NCI-H1417 treated with DMSO at 0.1 percent for 48 hours (cell line): ENCODE data around the gene WDR6.

ENCODE experiments used
- DNase-seq: peaks from one replicate; lab custom pipeline; 2025; lab: John Stamatoyannopoulos, UW

The WDR6 gene

DNA sequence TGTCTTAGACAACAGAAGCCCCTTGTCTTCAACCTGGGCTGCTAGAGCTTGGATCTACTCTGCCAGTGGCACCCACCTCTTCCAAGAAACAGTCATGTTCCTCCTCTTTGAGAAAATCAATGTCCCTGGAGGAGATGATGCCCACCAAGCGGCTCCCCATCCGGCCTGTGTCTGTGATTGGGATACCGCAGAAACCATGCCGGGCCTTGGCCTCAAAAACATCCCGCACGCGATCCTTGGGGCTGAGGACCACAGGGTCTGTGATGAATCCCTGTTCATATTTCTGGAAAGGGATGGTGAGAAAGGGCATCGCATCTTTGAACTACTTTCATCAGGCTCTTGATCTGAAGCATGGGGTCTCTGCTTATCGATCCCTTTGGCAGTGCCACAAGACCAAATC is 20.4 kb downstream of the WDR6 start:
- no peak for DNase-seq

GRCh38 chr3:49028298-49028672 is 21.1 kb downstream of the WDR6 start:
- DNase-seq, result no peak

- DNase-seq, result peak; percentile 31
These were observed 21.7 kb downstream of the WDR6 start, which contains the start of gene IMPDH2 for GRCh38 chr3:49028673-49029562. Gene IMPDH2, minus strand, starts transcription at chr3:49029398. Its CDS starts 48 bp downstream, at chr3:49029350.

DNA sequence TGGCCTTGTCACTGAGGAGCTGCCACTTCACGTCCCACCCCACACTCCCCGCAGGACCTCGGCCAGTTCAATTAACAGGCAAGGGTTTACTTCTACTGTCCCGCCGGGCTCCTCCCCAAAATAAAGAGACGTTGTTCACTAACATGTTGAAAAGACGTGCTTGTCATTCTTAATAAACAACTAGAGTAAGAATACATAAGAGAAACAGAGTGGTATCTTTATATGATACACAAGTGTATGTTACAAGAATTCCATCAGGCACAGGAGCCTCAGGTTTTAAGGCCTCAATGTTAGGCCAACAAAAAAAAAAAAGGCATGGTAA is 22.3 kb downstream of the WDR6 start:
- DNase-seq, result no peak

- DNase-seq, result no peak
These were observed 23.1 kb downstream of the WDR6 start for GRCh38 chr3:49030321-49030720.

DNA sequence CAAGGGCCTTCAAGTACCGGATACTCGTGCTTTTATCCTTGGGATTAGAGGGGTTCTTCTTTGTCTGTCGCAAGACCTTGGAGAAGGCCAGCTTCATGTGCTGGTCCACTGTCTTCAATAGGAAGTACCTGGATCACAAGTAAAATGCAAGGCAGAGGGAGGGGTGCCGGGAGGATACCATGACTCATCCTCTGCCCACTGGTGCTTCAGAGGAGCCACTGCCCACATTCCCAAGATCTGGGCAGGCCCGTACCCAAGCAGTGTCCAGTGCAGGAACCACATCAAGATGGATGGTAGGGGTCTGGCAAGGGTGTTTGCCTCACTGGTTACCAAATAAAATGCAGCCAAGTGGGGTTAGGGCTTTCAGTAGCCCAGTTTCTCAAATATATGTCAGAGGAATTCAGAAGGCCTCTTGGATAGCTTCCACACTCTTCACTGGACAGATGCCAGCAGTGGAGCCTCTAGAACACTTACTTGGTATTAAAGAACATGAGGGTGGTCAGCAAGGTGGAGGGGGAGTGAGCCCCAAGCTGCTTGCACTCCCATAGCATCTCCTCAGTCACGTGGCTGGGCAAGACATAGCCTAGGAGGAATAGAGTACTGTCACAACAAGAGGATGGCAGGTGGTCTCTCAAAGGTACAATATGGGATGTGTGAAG is 25.6 kb downstream of the WDR6 start:
- no peak for DNase-seq

DNA sequence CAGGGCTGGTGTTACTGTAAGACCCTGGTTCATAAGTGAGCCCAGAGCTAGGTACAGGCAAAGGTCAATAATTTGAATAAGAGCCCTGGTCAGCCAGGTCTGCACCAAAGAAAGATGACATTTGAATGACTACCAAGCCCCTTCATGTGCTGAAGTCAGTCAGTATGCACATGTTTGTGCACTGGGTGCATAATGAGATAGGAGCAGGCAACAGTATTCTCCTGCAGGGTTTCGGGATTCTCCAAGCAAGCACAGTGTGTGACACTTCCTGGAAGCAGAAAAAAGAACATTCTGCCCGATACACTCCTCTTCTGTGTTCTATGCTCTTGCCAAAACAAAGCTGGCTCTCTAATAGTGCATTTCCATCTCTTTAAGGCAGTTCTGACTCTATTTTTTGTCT is 27.5 kb downstream of the WDR6 start:
- DNase-seq, result no peak

DNA sequence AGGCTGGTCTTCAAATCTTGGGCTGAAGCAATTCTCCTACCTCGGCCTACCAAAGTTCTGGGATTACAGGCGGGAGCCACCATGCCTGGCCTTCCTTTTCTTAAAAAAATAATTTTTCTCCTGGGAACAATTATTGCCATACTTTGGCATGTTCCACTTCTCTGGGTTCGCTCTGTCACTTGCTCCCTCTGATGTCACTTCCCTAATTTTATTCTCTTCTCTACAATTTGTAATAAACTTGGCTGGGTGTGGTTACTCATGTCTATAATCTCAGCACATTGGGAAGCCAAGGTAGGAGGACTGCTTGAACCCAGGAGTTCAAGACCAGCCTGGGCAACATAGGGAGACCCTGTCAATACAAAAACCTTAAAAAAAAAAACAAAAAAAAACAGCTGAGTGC is 28.1 kb downstream of the WDR6 start:
- DNase-seq, result no peak

DNA sequence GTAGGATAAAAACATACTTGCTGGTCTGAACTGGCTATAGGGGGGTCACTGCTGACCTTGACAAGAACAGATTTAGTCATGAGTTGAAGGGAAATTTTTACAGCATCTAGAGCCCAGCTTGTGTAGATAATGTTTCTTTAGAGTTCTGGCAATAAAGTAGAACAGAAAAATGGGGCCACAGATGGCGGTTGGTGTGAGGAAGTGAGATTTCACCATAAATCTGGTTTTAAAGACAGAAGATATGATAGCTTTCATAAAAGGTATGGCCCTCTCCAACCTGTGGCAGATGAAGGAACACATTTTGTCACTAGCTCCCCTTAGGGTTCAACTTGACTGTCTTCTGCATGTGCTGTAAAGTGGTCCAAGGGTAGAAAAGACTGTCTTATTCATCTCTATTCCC is 46.4 kb downstream of the WDR6 start:
- no peak for DNase-seq

- no peak for DNase-seq
These were observed 47.2 kb downstream of the WDR6 start for GRCh38 chr3:49054344-49054862.

- DNase-seq, result no peak
These were observed 50.1 kb downstream of the WDR6 start for GRCh38 chr3:49057268-49057667.

GRCh38 chr3:49058011-49058410 is 50.8 kb downstream of the WDR6 start:
- no peak for DNase-seq
